PC-9 (cell line): Measurements from ENCODE around the gene MCUB. TPM values are rescaled to one million over a fixed set of nuclear protein-coding genes. Genes with fewer than 3 reads are reported as not detected.

ENCODE experiments used
- BruUV-seq: library from RNA; stranded (reverse); fragments of 400-500 nt; replicated peaks from 2 replicates; lab custom pipeline; 2021; lab: Mats Ljungman, UMichigan
- CTCF ChIA-PET: fragments of 300-600 bp; sonication (Branson Sonifier 250); formaldehyde crosslinking; loops from one replicate; lab custom pipeline; 2022; ENCODE audit warnings: antibody characterized with exemption; lab: Charles Lee
- POLR2A ChIA-PET: fragments of 300-600 bp; sonication (Branson Sonifier 250); formaldehyde crosslinking; loops from one replicate; lab custom pipeline; 2022; ENCODE audit warnings: antibody characterized with exemption; ENCODE audit not compliant: unreplicated experiment; lab: Charles Lee
- DNase-seq, 2 experiments: peaks; one replicate each; pipeline versions ENCODE4 v3.0.0 to v3.0.0-alpha.2; 2015 to 2022; ENCODE audit warnings: mixed read lengths in 1 of 2
- H2AFZ ChIP-seq: fragments of 200-600 bp; sonication (generic); 2 replicates; pipeline ENCODE4 v1.8.1; 2017; ENCODE audit warnings: antibody characterized with exemption
- H3F3A ChIP-seq: fragments of 200-600 bp; sonication (generic); 2 replicates; pipeline ENCODE4 v1.8.1; 2017; ENCODE audit warnings: antibody characterized with exemption, mild to moderate bottlenecking, low read depth; ENCODE audit not compliant: insufficient read depth
- H3K27ac ChIP-seq: fragments of 200-600 bp; sonication (generic); 2 replicates; pipeline ENCODE4 v1.6.1; 2016; ENCODE audit warnings: mixed run types
- H3K27me3 ChIP-seq: fragments of 200-600 bp; sonication (generic); 2 replicates; pipeline ENCODE4 v1.6.1; 2016; ENCODE audit warnings: low read depth, mixed run types; ENCODE audit not compliant: insufficient read depth
- H3K36me3 ChIP-seq: fragments of 200-600 bp; sonication (generic); 2 replicates; pipeline ENCODE4 v1.6.1; 2016; ENCODE audit warnings: low read depth, mixed run types
- H3K4me1 ChIP-seq: fragments of 200-600 bp; sonication (generic); replicated peaks from 2 replicates; pipeline ENCODE4 v1.6.1; 2016; ENCODE audit warnings: mixed run types; ENCODE audit not compliant: insufficient read depth
- H3K4me2 ChIP-seq: fragments of 200-600 bp; sonication (generic); 2 replicates; pipeline ENCODE4 v1.6.1; 2017; ENCODE audit warnings: mixed run types
- H3K4me3 ChIP-seq: fragments of 200-600 bp; sonication (generic); 2 replicates; pipeline ENCODE4 v1.6.1; 2016; ENCODE audit warnings: mixed run types
- H3K79me2 ChIP-seq: fragments of 200-600 bp; sonication (generic); 2 replicates; pipeline ENCODE4 v1.6.1; 2017; ENCODE audit warnings: low read depth, mixed run types
- H3K9me2 ChIP-seq: fragments of 200-600 bp; sonication (generic); 2 replicates; pipeline ENCODE4 v1.8.1; 2017; ENCODE audit warnings: mild to moderate bottlenecking; ENCODE audit not compliant: insufficient read depth
- H3K9me3 ChIP-seq: fragments of 200-600 bp; sonication (generic); 2 replicates; pipeline ENCODE4 v1.8.1; 2016; ENCODE audit warnings: low read depth; ENCODE audit not compliant: insufficient read depth
- H4K20me1 ChIP-seq: fragments of 200-600 bp; sonication (generic); 2 replicates; pipeline ENCODE4 v1.8.1; 2017; ENCODE audit not compliant: insufficient read depth
- EZH2 ChIP-seq: fragments of 200-600 bp; sonication (generic); IDR thresholded peaks from 2 replicates; pipeline ENCODE4 v1.8.0; 2017; ENCODE audit warnings: antibody characterized with exemption, low read depth
- intact Hi-C: fragments of 100-400 bp; cut with micrococcal nuclease; formaldehyde crosslinking; loops from one replicate; pipeline ENCODE4 v1.10.0; 2022; ENCODE audit not compliant: unreplicated experiment
- total RNA-seq: library from RNA; stranded (reverse); gene quantifications from 2 replicates; pipeline ENCODE4 v1.2.3, GENCODE V29; 2021
- TF ChIP-seq, protein P1 (sequence below): fragments of 200-600 bp; sonication (generic); conservative IDR thresholded peaks from 2 replicates; pipeline ENCODE4 v1.6.1; 2017; ENCODE audit warnings: mixed run types, antibody characterized with exemption, mild to moderate bottlenecking, moderate library complexity

MCUB gene
- total RNA-seq, 1 experiment from 2014 or later: 15.4 TPM

DNA sequence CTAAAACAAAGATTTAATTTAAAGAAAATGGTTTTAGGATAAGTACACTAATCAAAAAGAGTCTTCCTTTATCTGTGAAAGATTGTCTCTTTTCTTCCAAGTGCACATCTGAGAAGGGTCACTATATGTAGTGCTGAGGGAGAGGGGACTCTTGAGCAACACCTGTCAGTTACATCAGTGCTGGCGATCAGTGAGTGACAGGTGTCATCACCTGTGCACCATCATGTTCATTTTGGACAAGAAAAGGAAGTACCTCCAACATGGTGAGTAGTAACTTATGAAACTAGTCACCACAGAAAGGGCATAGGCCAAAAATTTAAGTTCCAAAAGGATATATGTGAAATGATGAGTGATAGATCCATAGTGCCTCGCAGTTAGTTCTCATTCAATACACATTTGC lies 55.7 kb downstream of the MCUB start:
- H3K4me3 ChIP-seq: no peak overlapping the region
- no peak overlapping the region for H3K27ac ChIP-seq
- no peaks in the 10 kb centered on the region for H3K79me2 ChIP-seq
- DNase-seq: no peak
- H3F3A ChIP-seq: no peaks in the 10 kb centered on the region
- no peak for TF ChIP-seq EZH2
- TF ChIP-seq, protein P1, sequence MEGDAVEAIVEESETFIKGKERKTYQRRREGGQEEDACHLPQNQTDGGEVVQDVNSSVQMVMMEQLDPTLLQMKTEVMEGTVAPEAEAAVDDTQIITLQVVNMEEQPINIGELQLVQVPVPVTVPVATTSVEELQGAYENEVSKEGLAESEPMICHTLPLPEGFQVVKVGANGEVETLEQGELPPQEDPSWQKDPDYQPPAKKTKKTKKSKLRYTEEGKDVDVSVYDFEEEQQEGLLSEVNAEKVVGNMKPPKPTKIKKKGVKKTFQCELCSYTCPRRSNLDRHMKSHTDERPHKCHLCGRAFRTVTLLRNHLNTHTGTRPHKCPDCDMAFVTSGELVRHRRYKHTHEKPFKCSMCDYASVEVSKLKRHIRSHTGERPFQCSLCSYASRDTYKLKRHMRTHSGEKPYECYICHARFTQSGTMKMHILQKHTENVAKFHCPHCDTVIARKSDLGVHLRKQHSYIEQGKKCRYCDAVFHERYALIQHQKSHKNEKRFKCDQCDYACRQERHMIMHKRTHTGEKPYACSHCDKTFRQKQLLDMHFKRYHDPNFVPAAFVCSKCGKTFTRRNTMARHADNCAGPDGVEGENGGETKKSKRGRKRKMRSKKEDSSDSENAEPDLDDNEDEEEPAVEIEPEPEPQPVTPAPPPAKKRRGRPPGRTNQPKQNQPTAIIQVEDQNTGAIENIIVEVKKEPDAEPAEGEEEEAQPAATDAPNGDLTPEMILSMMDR: no peak
- intact Hi-C loops: no loop called here
- no peaks in the 10 kb centered on the region for H3K9me2 ChIP-seq
- H3K27me3 ChIP-seq: no peaks in the 10 kb centered on the region
- no peaks in the 10 kb centered on the region for H4K20me1 ChIP-seq
- no peak overlapping the region for H3K4me2 ChIP-seq
- CTCF ChIA-PET: no interaction called here
- H3K9me3 ChIP-seq: no peaks in the 10 kb centered on the region
- BruUV-seq: no TSS peak
- no peak overlapping the region for H2AFZ ChIP-seq
- 0 out of 2 replicates have a peak, but pooled peaks cover 3% of the 10 kb centered on the region for H3K4me1 ChIP-seq
- POLR2A ChIA-PET: no interaction called here
- H3K36me3 ChIP-seq: no peaks in the 10 kb centered on the region

DNA sequence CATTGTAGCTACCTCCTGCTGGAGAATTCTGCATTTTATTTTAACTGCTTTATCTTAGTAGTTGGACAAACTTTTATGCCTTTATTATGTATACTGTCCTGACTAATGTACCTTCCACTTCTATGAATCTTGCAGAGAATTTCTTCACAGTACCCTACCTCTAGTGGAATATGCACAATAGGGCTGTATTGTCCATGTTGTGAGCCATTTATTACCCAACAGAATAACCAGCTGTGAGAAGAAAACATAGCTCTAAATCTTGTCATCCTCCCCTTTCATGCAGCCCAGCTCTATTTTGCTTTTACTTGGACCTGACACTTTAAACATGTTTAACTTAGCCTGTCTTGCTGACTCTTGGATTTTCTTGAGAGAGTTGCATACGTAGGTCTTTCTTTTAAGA lies 56.2 kb downstream of the MCUB start:
- ChIA-PET POLR2A (no interaction called here), CTCF (no interaction called here)
- H3F3A ChIP-seq: no peaks in the 10 kb centered on the region
- no peaks in the 10 kb centered on the region for H3K36me3 ChIP-seq
- no peak overlapping the region for H2AFZ ChIP-seq
- no peaks in the 10 kb centered on the region for H3K9me2 ChIP-seq
- no peak for TF ChIP-seq EZH2
- TF ChIP-seq, protein P1: no peak
- intact Hi-C loops: no loop called here
- H3K4me2 ChIP-seq: no peak overlapping the region
- H3K9me3 ChIP-seq: no peaks in the 10 kb centered on the region
- DNase-seq: no peak
- H3K4me1 ChIP-seq: no peaks in the 10 kb centered on the region
- H3K27me3 ChIP-seq: no peaks in the 10 kb centered on the region
- no peak overlapping the region for H3K27ac ChIP-seq
- BruUV-seq: no TSS peak
- H3K79me2 ChIP-seq: no peaks in the 10 kb centered on the region
- H4K20me1 ChIP-seq: no peaks in the 10 kb centered on the region
- no peak overlapping the region for H3K4me3 ChIP-seq

DNA sequence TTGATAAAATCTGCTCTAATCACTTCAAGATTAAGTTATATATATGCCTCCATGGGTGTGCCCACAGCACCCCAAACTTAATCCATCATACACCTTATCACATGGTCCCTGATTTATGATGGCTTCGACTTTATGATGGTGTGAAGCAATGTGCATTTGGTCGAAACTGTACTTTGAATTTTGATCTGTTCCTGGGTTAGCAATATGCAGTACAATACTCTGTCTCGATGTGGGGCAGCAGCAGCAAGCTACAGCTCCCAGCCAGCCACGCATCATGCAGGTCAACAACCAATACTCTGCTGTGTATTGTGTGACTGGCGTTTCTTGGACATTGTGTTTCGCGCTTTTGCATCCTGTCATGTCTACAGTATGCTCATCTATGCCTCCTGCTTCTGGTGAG lies 62.6 kb downstream of the MCUB start:
- no peak for DNase-seq
- Histone ChIP-seq H2AFZ (no peak overlapping the region), H3K36me3 (no peaks in the 10 kb centered on the region), H3F3A (no peaks in the 10 kb centered on the region), H3K4me3 (no peak overlapping the region), H3K9me3 (no peaks in the 10 kb centered on the region), H3K4me2 (no peak overlapping the region), H3K9me2 (no peaks in the 10 kb centered on the region), H3K4me1 (no peaks in the 10 kb centered on the region), H3K27ac (no peak overlapping the region), H3K27me3 (no peaks in the 10 kb centered on the region), H4K20me1 (no peaks in the 10 kb centered on the region), H3K79me2 (no peaks in the 10 kb centered on the region)
- TF ChIP-seq EZH2: no peak
- TF ChIP-seq, protein P1: no peak
- ChIA-PET CTCF (no interaction called here), POLR2A (no interaction called here)
- no TSS peak for BruUV-seq
- intact Hi-C loops: no loop called here
